ENCODE data around the gene EIF5. TPM values are rescaled to one million over a fixed set of nuclear protein-coding genes. Genes with fewer than 3 reads are reported as not detected.
A peak's percentile ranks its signal among the peaks of the same experiment; 100 is the strongest.

EIF5 gene
- total and polyA plus RNA-seq, 2 experiments from 2014 or later = 194 to 634 TPM

- H4K20me1 ChIP-seq (replicated peaks; ENCODE audit: insufficient read depth) = peaks cover 59% of the 10 kb centered on the region
- H3K4me1 Mint-ChIP-seq = peaks cover 35% of the 10 kb centered on the region
These were observed 59.0 kb downstream of the EIF5 start for GRCh38 chr14:103393070-103393469.

More at GRCh38 chr14:103393070-103393469, 59.0 kb downstream of the EIF5 start:
- Histone ChIP-seq H3K36me3 (ENCODE audit: insufficient read depth) (no peaks in the 10 kb centered on the region), H3K4me3 (no peak overlapping the region), H2AFZ (no peak overlapping the region), H3F3A (replicated peaks; ENCODE audit: low read depth) (peaks cover 3% of the 10 kb centered on the region; the same call in 1 of the 2 replicates), H3K4me2 (no peak overlapping the region), H3K4me1 (ENCODE audit: insufficient read depth) (no peaks in the 10 kb centered on the region), H3K9me2 (ENCODE audit: insufficient read depth) (no peaks in the 10 kb centered on the region), H3K27me3 (ENCODE audit: insufficient read depth) (no peaks in the 10 kb centered on the region), H3K79me2 (replicated peaks; ENCODE audit: insufficient read depth) (peaks cover 100% of the 10 kb centered on the region), H3K27ac (ENCODE audit: low read depth) (no peak overlapping the region)
- TF ChIP-seq, protein P1, sequence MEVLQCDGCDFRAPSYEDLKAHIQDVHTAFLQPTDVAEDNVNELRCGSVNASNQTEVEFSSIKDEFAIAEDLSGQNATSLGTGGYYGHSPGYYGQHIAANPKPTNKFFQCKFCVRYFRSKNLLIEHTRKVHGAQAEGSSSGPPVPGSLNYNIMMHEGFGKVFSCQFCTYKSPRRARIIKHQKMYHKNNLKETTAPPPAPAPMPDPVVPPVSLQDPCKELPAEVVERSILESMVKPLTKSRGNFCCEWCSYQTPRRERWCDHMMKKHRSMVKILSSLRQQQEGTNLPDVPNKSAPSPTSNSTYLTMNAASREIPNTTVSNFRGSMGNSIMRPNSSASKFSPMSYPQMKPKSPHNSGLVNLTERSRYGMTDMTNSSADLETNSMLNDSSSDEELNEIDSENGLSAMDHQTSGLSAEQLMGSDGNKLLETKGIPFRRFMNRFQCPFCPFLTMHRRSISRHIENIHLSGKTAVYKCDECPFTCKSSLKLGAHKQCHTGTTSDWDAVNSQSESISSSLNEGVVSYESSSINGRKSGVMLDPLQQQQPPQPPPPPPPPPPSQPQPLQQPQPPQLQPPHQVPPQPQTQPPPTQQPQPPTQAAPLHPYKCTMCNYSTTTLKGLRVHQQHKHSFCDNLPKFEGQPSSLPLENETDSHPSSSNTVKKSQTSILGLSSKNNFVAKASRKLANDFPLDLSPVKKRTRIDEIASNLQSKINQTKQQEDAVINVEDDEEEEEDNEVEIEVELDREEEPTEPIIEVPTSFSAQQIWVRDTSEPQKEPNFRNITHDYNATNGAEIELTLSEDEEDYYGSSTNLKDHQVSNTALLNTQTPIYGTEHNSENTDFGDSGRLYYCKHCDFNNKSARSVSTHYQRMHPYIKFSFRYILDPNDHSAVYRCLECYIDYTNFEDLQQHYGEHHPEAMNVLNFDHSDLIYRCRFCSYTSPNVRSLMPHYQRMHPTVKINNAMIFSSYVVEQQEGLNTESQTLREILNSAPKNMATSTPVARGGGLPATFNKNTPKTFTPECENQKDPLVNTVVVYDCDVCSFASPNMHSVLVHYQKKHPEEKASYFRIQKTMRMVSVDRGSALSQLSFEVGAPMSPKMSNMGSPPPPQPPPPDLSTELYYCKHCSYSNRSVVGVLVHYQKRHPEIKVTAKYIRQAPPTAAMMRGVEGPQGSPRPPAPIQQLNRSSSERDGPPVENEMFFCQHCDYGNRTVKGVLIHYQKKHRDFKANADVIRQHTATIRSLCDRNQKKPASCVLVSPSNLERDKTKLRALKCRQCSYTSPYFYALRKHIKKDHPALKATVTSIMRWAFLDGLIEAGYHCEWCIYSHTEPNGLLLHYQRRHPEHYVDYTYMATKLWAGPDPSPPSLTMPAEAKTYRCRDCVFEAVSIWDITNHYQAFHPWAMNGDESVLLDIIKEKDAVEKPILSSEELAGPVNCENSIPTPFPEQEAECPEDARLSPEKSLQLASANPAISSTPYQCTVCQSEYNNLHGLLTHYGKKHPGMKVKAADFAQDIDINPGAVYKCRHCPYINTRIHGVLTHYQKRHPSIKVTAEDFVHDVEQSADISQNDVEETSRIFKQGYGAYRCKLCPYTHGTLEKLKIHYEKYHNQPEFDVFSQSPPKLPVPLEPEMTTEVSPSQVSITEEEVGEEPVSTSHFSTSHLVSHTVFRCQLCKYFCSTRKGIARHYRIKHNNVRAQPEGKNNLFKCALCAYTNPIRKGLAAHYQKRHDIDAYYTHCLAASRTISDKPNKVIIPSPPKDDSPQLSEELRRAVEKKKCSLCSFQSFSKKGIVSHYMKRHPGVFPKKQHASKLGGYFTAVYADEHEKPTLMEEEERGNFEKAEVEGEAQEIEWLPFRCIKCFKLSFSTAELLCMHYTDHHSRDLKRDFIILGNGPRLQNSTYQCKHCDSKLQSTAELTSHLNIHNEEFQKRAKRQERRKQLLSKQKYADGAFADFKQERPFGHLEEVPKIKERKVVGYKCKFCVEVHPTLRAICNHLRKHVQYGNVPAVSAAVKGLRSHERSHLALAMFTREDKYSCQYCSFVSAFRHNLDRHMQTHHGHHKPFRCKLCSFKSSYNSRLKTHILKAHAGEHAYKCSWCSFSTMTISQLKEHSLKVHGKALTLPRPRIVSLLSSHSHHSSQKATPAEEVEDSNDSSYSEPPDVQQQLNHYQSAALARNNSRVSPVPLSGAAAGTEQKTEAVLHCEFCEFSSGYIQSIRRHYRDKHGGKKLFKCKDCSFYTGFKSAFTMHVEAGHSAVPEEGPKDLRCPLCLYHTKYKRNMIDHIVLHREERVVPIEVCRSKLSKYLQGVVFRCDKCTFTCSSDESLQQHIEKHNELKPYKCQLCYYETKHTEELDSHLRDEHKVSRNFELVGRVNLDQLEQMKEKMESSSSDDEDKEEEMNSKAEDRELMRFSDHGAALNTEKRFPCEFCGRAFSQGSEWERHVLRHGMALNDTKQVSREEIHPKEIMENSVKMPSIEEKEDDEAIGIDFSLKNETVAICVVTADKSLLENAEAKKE (CRISPR knock-in tag; IDR thresholded peaks at IDR 0.05) = no peak
- no peak for TF ChIP-seq ETS1 (IDR thresholded peaks at IDR 0.05)
- Mint-ChIP-seq H3K4me3 (no peak overlapping the region), H3K27ac (0 out of 2 replicates have a peak overlapping the region, but pooled peaks have one; percentile 59), H3K9me3 (no peaks in the 10 kb centered on the region), H3K36me3 (ENCODE audit: low read depth) (no peaks in the 10 kb centered on the region; the same call in 2 of the 3 replicates), H3K27me3 (ENCODE audit: insufficient read depth, low read depth, poor library complexity) (peaks cover 1% of the 10 kb centered on the region)
- DNase-seq (ENCODE audit: low spot score) = no peak
- ATAC-seq = no peak
